Adipocyte (in vitro differentiated cells): Measurements from ENCODE around the gene TIMM22.
"Not testable (repeated sequence)": the region's sequence is repeated elsewhere in the genome, so short reads cannot be mapped to it uniquely, and the experiment has no call there.

Source experiments
- DNase-seq: peaks from one replicate; pipeline ENCODE4 v3.0.0-alpha.2; 2015; ENCODE audit warnings: low read depth
- H3K27me3 ChIP-seq: replicated peaks from 2 replicates; pipeline ENCODE4 v1.7.0; 2013; ENCODE audit warnings: mild to moderate bottlenecking, low read length, moderate library complexity; ENCODE audit not compliant: control insufficient read depth, insufficient read depth
- H3K36me3 ChIP-seq: 2 replicates; pipeline ENCODE4 v1.7.0; 2013; ENCODE audit warnings: low read length, mild to moderate bottlenecking, moderate library complexity; ENCODE audit not compliant: control insufficient read depth, insufficient read depth, severe bottlenecking
- H3K4me1 ChIP-seq: 2 replicates; pipeline ENCODE4 v1.7.0; 2013; ENCODE audit warnings: mild to moderate bottlenecking, low read length, moderate library complexity; ENCODE audit not compliant: control insufficient read depth, insufficient read depth
- H3K4me3 ChIP-seq: 2 replicates; pipeline ENCODE4 v1.7.0; 2013; ENCODE audit warnings: mild to moderate bottlenecking, low read length, moderate library complexity
- H3K9ac ChIP-seq: 2 replicates; pipeline ENCODE4 v1.7.0; 2013; ENCODE audit warnings: mild to moderate bottlenecking, low read length, moderate library complexity
- H3K9me3 ChIP-seq: 2 replicates; pipeline ENCODE4 v1.7.0; 2013; ENCODE audit warnings: mild to moderate bottlenecking, low read length, moderate library complexity; ENCODE audit not compliant: control insufficient read depth

TIMM22 gene

DNA sequence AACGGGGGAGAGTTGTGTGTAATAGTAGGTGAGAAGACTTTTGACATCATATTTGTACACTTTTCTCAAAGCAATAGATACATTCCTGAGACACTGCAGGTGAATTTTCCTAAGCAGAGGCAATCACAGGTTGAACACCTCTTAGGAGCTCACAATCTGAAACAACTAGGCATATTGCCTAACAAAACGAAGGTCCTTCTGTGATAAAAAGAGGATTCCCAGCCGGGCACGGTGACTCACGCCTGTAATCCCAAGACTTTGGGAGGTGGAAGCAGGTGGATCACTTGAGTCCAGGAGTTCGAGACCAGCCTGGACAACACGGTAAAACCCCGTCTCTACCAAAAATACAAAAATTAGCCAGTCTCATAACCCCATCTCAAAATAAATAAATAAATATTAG, 34.8 kb upstream of the TIMM22 start:
- no peak for DNase-seq
- Histone ChIP-seq H3K27me3 (no peaks in the 10 kb centered on the region), H3K9me3 (no peaks in the 10 kb centered on the region), H3K36me3 (no peaks in the 10 kb centered on the region), H3K4me3 (no peak overlapping the region), H3K4me1 (no peaks in the 10 kb centered on the region), H3K9ac (no peak overlapping the region)

GRCh38 chr17:962670-963069, 34.3 kb upstream of the TIMM22 start:
- H3K4me1 ChIP-seq: no peaks in the 10 kb centered on the region
- H3K27me3 ChIP-seq: no peaks in the 10 kb centered on the region
- H3K9me3 ChIP-seq: no peaks in the 10 kb centered on the region
- no peak overlapping the region for H3K9ac ChIP-seq
- H3K36me3 ChIP-seq: no peaks in the 10 kb centered on the region
- DNase-seq: no peak
- H3K4me3 ChIP-seq: no peak overlapping the region

DNA sequence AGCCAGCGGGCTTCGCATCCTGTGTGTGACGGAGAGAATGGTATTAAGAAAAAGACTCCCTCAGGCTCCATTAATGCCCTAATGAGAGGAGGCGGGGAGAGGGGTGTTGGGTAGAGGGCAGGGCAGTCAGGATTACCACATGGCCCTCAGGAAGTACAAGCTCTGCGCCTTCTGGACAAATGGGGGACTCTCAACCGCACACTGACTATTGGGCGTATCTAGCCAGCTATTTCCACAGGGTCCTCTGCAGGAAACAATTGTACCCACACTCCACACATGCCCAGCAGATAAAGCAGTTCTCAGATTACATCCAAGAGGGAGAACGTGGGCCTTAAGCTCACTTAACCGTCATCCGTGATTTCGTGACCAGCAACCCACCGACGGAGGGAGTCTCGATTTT, 32.1 kb upstream of the TIMM22 start:
- no peaks in the 10 kb centered on the region for H3K27me3 ChIP-seq
- no peak overlapping the region for H3K9ac ChIP-seq
- DNase-seq: no peak
- H3K4me3 ChIP-seq: no peak overlapping the region
- peaks cover 8% of the 10 kb centered on the region for H3K4me1 ChIP-seq
- H3K36me3 ChIP-seq: no peaks in the 10 kb centered on the region
- no peaks in the 10 kb centered on the region for H3K9me3 ChIP-seq

GRCh38 chr17:965311-965989, 31.5 kb upstream of the TIMM22 start:
- Histone ChIP-seq H3K4me1 (peaks cover 11% of the 10 kb centered on the region), H3K4me3 (no peak overlapping the region), H3K27me3 (no peaks in the 10 kb centered on the region), H3K9me3 (no peaks in the 10 kb centered on the region), H3K9ac (no peak overlapping the region), H3K36me3 (no peaks in the 10 kb centered on the region)
- DNase-seq: no peak

GRCh38 chr17:967122-967521, 29.8 kb upstream of the TIMM22 start:
- no peaks in the 10 kb centered on the region for H3K9me3 ChIP-seq
- no peaks in the 10 kb centered on the region for H3K36me3 ChIP-seq
- peaks cover 11% of the 10 kb centered on the region for H3K4me1 ChIP-seq
- no peaks in the 10 kb centered on the region for H3K27me3 ChIP-seq
- no peak for DNase-seq
- no peak overlapping the region for H3K4me3 ChIP-seq
- no peak overlapping the region for H3K9ac ChIP-seq

DNA sequence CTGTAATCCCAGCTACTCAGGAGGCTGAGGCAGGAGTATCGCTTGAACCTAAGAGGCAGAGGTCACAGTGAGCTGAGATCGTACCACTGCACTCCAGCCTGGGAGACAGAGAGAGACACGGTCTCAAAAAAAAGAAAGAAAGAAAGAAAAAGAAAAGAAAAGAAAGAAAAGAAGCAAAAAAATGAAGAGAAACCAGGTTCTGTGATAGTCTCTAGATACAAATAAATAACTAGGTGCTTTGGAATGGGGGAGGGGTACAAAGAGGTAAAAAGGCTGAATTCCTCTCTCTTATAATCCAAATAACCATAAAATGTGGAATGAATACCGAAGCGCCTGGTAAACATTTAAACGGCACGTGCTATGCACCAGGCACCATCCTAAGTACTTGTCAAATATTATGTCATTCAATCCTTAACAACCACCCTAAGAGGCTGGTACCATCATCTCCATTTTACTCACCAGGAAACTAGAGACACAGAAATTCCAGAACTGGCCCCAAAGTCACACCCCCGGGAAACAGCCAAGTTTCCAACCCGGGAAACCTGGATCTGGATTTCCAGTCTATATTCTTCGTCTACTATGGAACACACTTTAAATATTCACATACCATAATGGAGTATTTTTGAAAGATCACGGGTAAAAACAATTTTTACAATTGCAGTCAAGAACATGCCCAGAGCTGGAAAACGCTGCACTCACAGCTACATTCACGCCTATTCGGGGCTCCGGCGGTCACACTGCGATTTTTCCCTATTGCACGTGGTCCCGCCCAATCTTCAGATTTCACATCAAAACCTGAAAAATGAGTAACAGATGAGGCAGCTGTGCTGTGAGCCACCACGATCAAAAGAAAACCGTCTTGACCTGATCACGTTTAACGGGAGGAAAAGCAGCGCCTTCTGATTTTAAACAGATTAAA, 27.9 kb upstream of the TIMM22 start:
- H3K9ac ChIP-seq: peak overlapping the region; percentile 1
- H3K9me3 ChIP-seq: no peaks in the 10 kb centered on the region
- peak overlapping the region; percentile 53 for H3K4me3 ChIP-seq
- no peaks in the 10 kb centered on the region for H3K36me3 ChIP-seq
- no peaks in the 10 kb centered on the region for H3K27me3 ChIP-seq
- peak; percentile 83 for DNase-seq
- H3K4me1 ChIP-seq: peaks cover 11% of the 10 kb centered on the region

- Histone ChIP-seq H3K4me1 (peaks cover 11% of the 10 kb centered on the region), H3K4me3 (peak overlapping the region; percentile 53), H3K27me3 (no peaks in the 10 kb centered on the region), H3K9ac (peak overlapping the region; percentile 1), H3K36me3 (no peaks in the 10 kb centered on the region), H3K9me3 (no peaks in the 10 kb centered on the region)
- DNase-seq: peak; percentile 65
These were observed 27.0 kb upstream of the TIMM22 start for GRCh38 chr17:969811-970355.

- Histone ChIP-seq H3K4me1 (peaks cover 15% of the 10 kb centered on the region), H3K9ac (no peak overlapping the region), H3K36me3 (no peaks in the 10 kb centered on the region), H3K27me3 (no peaks in the 10 kb centered on the region), H3K9me3 (no peaks in the 10 kb centered on the region), H3K4me3 (no peak overlapping the region)
- no peak for DNase-seq
These were observed 26.6 kb upstream of the TIMM22 start for GRCh38 chr17:970364-970763.

DNA sequence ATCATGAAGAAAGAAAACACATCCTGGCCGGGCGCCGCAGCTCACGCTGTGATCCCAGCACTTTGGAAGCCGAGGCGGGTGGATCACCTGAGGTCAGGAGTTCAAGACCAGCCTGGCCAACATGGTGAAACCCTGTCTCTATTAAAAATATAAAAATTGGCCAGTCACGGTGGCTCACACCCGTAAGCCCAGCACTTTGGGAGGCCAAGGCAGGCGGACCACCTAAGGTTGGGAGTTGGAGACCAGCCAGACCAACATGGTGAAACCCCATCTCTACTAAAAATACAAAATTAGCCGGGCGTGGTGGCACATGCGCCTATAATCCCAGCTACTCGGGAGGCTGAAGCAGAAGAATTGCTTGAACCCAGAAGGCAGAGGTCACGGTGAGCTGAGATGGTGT, 25.1 kb upstream of the TIMM22 start:
- not testable (repeated sequence) for H3K27me3 ChIP-seq, H3K9ac ChIP-seq, H3K9me3 ChIP-seq, H3K36me3 ChIP-seq, DNase-seq, H3K4me3 ChIP-seq
- H3K4me1 ChIP-seq: peaks cover 26% of the 10 kb centered on the region

DNA sequence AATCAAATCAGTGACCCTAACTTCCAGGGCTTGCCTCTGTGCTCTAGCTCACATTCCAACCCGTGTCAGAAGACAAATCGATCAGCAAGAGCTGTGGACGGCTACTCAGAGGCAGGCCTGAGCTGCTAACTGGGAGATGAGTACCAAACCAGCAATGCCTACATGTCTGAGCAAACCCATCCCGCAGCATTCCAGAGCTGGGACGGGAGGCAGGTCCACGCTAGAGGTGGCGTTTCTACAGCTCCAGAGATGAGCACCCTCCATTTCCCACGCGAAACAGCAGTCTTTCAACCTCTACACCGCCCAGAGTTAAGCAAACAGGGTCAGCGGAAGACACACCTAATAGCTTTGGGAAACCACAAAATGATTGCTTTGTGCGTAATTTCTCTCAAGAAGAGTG, 23.9 kb upstream of the TIMM22 start:
- no peaks in the 10 kb centered on the region for H3K27me3 ChIP-seq
- H3K36me3 ChIP-seq: no peaks in the 10 kb centered on the region
- no peak overlapping the region for H3K4me3 ChIP-seq
- H3K9me3 ChIP-seq: no peaks in the 10 kb centered on the region
- no peak for DNase-seq
- peaks cover 32% of the 10 kb centered on the region for H3K4me1 ChIP-seq
- no peak overlapping the region for H3K9ac ChIP-seq

GRCh38 chr17:974778-975177, 22.2 kb upstream of the TIMM22 start:
- DNase-seq, H3K9me3 ChIP-seq, H3K27me3 ChIP-seq, H3K36me3 ChIP-seq, H3K9ac ChIP-seq, H3K4me3 ChIP-seq: not testable (repeated sequence)
- peaks cover 28% of the 10 kb centered on the region for H3K4me1 ChIP-seq
